Neural crest cell (in vitro differentiated cells): ENCODE results near the gene GPRASP3. TPM values are rescaled to one million over a fixed set of nuclear protein-coding genes. Genes with fewer than 3 reads are reported as not detected.

Experiments
- DNase-seq: peaks from one replicate; pipeline ENCODE4 v3.0.0; 2021; ENCODE audit warnings: low read depth, mixed read lengths, low spot score
- H3K27ac Mint-ChIP-seq: one replicate; pipeline ENCODE4 v1.8.0; 2021; ENCODE audit warnings: mild to moderate bottlenecking, mixed read lengths; ENCODE audit not compliant: unreplicated experiment
- H3K27me3 Mint-ChIP-seq: 2 replicates; pipeline ENCODE4 v1.8.0; 2021; ENCODE audit warnings: low read depth, mild to moderate bottlenecking, mixed read lengths
- H3K36me3 Mint-ChIP-seq: 2 replicates; pipeline ENCODE4 v1.8.0; 2021; ENCODE audit warnings: low read depth, mild to moderate bottlenecking, mixed read lengths
- H3K4me1 Mint-ChIP-seq: 2 replicates; pipeline ENCODE4 v1.8.0; 2021; ENCODE audit warnings: mixed read lengths
- H3K4me3 Mint-ChIP-seq: one replicate; pipeline ENCODE4 v1.8.0; 2021; ENCODE audit warnings: mild to moderate bottlenecking, mixed read lengths
- H3K9me3 Mint-ChIP-seq: 2 replicates; pipeline ENCODE4 v1.8.0; 2021; ENCODE audit warnings: mixed read lengths
- total RNA-seq: library from RNA; stranded (reverse); gene quantifications from 2 replicates; pipeline ENCODE4 v1.2.1, GENCODE V29; 2021
- TF ChIP-seq, protein P1 (sequence below): fragments of 200-600 bp; sonication (generic); conservative IDR thresholded peaks from 2 replicates; pipeline ENCODE4 v1.5.0; 2021; ENCODE audit warnings: antibody characterized with exemption, mild to moderate bottlenecking

GPRASP3 gene
- total RNA-seq, 1 donor from 2014 or later = 17.1 TPM

DNA sequence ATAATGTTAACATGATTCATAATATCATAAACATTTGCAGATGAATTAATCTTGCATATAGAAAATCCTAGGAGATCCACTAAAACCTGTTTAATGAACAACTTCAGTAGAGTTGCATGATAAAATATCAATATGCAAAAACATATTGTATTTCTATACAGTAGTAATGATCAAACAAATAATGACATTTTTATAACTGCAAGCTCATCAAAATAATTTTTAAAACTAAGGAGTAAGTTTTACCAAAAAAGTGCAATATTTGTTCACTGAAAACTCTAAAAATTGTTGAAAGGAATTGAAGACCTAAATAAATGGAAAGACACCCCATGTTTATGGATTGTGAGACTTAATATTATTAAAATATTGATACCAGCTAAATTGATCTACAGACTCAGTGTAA lies 24.2 kb upstream of the GPRASP3 start:
- Mint-ChIP-seq H3K4me1 (no peaks in the 10 kb centered on the region), H3K27ac (no peak overlapping the region), H3K36me3 (peaks cover 21% of the 10 kb centered on the region), H3K4me3 (no peak overlapping the region), H3K27me3 (no peaks in the 10 kb centered on the region), H3K9me3 (peaks cover 17% of the 10 kb centered on the region)
- DNase-seq = no peak
- TF ChIP-seq, protein P1, sequence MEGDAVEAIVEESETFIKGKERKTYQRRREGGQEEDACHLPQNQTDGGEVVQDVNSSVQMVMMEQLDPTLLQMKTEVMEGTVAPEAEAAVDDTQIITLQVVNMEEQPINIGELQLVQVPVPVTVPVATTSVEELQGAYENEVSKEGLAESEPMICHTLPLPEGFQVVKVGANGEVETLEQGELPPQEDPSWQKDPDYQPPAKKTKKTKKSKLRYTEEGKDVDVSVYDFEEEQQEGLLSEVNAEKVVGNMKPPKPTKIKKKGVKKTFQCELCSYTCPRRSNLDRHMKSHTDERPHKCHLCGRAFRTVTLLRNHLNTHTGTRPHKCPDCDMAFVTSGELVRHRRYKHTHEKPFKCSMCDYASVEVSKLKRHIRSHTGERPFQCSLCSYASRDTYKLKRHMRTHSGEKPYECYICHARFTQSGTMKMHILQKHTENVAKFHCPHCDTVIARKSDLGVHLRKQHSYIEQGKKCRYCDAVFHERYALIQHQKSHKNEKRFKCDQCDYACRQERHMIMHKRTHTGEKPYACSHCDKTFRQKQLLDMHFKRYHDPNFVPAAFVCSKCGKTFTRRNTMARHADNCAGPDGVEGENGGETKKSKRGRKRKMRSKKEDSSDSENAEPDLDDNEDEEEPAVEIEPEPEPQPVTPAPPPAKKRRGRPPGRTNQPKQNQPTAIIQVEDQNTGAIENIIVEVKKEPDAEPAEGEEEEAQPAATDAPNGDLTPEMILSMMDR = no peak

DNA sequence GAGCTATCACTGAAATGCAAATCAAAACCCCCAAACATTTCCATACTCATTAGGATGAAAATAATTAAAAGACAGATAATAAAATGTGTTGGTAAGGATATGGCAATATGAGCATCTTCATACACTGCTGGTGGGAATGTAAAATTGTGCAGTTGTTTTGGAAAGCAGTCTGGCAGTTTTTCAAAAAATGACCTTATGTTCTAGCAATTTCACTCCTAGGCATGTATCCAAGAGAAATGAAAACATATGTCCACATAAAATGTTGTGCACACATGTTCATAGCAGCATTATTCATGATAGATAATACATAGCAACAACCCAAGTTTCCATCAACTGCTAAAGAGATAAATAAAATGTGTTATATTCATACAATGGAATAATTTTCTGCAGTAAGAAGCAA lies 23.0 kb upstream of the GPRASP3 start:
- Mint-ChIP-seq H3K27me3 (no peaks in the 10 kb centered on the region), H3K36me3 (peaks cover 24% of the 10 kb centered on the region), H3K27ac (no peak overlapping the region), H3K9me3 (peaks cover 17% of the 10 kb centered on the region), H3K4me3 (no peak overlapping the region), H3K4me1 (no peaks in the 10 kb centered on the region)
- DNase-seq = no peak
- TF ChIP-seq, protein P1 = no peak

- H3K36me3 Mint-ChIP-seq = peaks cover 6% of the 10 kb centered on the region
- no peak for DNase-seq
- peaks cover 5% of the 10 kb centered on the region for H3K9me3 Mint-ChIP-seq
- H3K27me3 Mint-ChIP-seq = no peaks in the 10 kb centered on the region
- H3K4me3 Mint-ChIP-seq = no peak overlapping the region
- TF ChIP-seq, protein P1 = no peak
- no peak overlapping the region for H3K27ac Mint-ChIP-seq
- H3K4me1 Mint-ChIP-seq = peaks cover 6% of the 10 kb centered on the region
These were observed 11.6 kb upstream of the GPRASP3 start for GRCh38 chrX:102708900-102709299.

GRCh38 chrX:102711872-102712215 lies 8.7 kb upstream of the GPRASP3 start:
- H3K36me3 Mint-ChIP-seq = peaks cover 6% of the 10 kb centered on the region
- peak overlapping the region; percentile 90 for H3K4me3 Mint-ChIP-seq
- TF ChIP-seq, protein P1 = no peak
- DNase-seq = no peak
- H3K27me3 Mint-ChIP-seq = no peaks in the 10 kb centered on the region
- no peak overlapping the region for H3K27ac Mint-ChIP-seq
- peaks cover 3% of the 10 kb centered on the region for H3K9me3 Mint-ChIP-seq
- peaks cover 6% of the 10 kb centered on the region for H3K4me1 Mint-ChIP-seq

GRCh38 chrX:102712216-102712966 lies 8.2 kb upstream of the GPRASP3 start, which contains the start of gene GPRASP2:
TSS of gene GPRASP2 (plus strand) at chrX:102712448. CDS start at chrX:102714870, 2,422 bp downstream.
- Mint-ChIP-seq H3K27me3 (no peaks in the 10 kb centered on the region), H3K4me3 (peak within 1 kb of the TSS; percentile 97), H3K4me1 (peaks cover 6% of the 10 kb centered on the region), H3K27ac (peak within 1 kb of the TSS; percentile 97), H3K9me3 (peaks cover 3% of the 10 kb centered on the region), H3K36me3 (peaks cover 6% of the 10 kb centered on the region)
- TF ChIP-seq, protein P1 = no peak
- DNase-seq = peak; percentile 38
